ENCODE results near the gene WNT11. TPM values are rescaled to one million over a fixed set of nuclear protein-coding genes. Genes with fewer than 3 reads are reported as not detected.

Gene WNT11
- total and polyA plus RNA-seq, 2 of the 13 experiments (the other 11 are each of a cell fraction or from before 2014, with no cell fraction given) = 0.34 to 0.66 TPM

GRCh38 chr11:76228875-76229149 is 22.5 kb upstream of the WNT11 start:
- ChIA-PET POLR2A (no interaction called here), CTCF (ENCODE audit: low intra/inter-chr PET ratio, low total read pairs) (no interaction called here)
- ATAC-seq = no peak
- H4K20me1 ChIP-seq (ENCODE audit: insufficient read depth, low read length) = no peaks in the 10 kb centered on the region
- peaks cover 73% of the 10 kb centered on the region for H3K4me1 ChIP-seq (ENCODE audit: insufficient read depth, low read length)
- H2AFZ ChIP-seq (ENCODE audit: low read length) = no peak overlapping the region
- intact Hi-C loops (cut with micrococcal nuclease; ENCODE audit: unreplicated experiment) = no loop called here
- TF ChIP-seq ZNF280D (CRISPR knock-in tag; IDR thresholded peaks at IDR 0.05) = no peak
- no peak for TF ChIP-seq MTF1 (CRISPR knock-in tag; IDR thresholded peaks at IDR 0.05)
- no peak for TF ChIP-seq ELF1 (CRISPR knock-in tag; IDR thresholded peaks at IDR 0.05)
- no peak for TF ChIP-seq POLR2A (IDR thresholded peaks at IDR 0.05; ENCODE audit: insufficient read depth in 1 of 2, low read depth in 2 of 2, low read length in 2 of 2)
- no peak for TF ChIP-seq TOPORS (CRISPR knock-in tag; IDR thresholded peaks at IDR 0.05)
- no peak for TF ChIP-seq EED (CRISPR knock-in tag; IDR thresholded peaks at IDR 0.05)
- TF ChIP-seq PLSCR1 (CRISPR knock-in tag; IDR thresholded peaks at IDR 0.05; ENCODE audit: borderline replicate concordance) = no peak
- TF ChIP-seq ELF3 (CRISPR knock-in tag; IDR thresholded peaks at IDR 0.05) = no peak
- no peak for TF ChIP-seq MAFF (IDR thresholded peaks at IDR 0.05; ENCODE audit: low read depth, low read length)
- TF ChIP-seq ZNF713 (CRISPR knock-in tag; IDR thresholded peaks at IDR 0.05) = no peak
- TF ChIP-seq ZNF816 (CRISPR knock-in tag; IDR thresholded peaks at IDR 0.05; ENCODE audit: borderline replicate concordance) = no peak
- TF ChIP-seq ZKSCAN1 (IDR thresholded peaks at IDR 0.05; ENCODE audit: low read length) = no peak
- TF ChIP-seq WIZ (CRISPR knock-in tag; IDR thresholded peaks at IDR 0.05) = no peak
- H3K27ac ChIP-seq (ENCODE audit: extremely low read length, insufficient read depth, low read length) = no peak overlapping the region
- H3K4me3 ChIP-seq (replicated peaks in 1 of 3; ENCODE audit: insufficient read depth in 1 of 3, low read depth in 2 of 3, low read length in 3 of 3) = no peak overlapping the region
- FAIRE-seq = no peak
- no TSS peak for BruUV-seq (replicated peaks)
- no peak for DNase-seq (ENCODE audit: low spot score)
- H3K27me3 ChIP-seq (ENCODE audit: control insufficient read depth in 1 of 2, insufficient read depth in 2 of 2, low read length in 2 of 2) = peaks cover 6 to 26% of the 10 kb centered on the region in 2 experiments; a peak in 3 of 5 replicates
- in situ Hi-C loops (cut with HindIII; ENCODE audit: extremely low pct_ligation_motif_present, low pct_unique_long_range_greater_than_20kb) = no loop called here
- H3K4me2 ChIP-seq (ENCODE audit: low read depth, low read length) = peak overlapping the region; percentile 66; the same call in 1 of the 2 replicates
- H3K9ac ChIP-seq (ENCODE audit: insufficient read depth, low read depth, low read length) = no peak overlapping the region
- H3K36me3 ChIP-seq (replicated peaks in 1 of 2; ENCODE audit: control insufficient read depth in 1 of 2, insufficient read depth in 2 of 2, low read length in 2 of 2) = no peaks in the 10 kb centered on the region
- H3K9me3 ChIP-seq (ENCODE audit: low read length) = no peaks in the 10 kb centered on the region
- no peaks in the 10 kb centered on the region for H3K79me2 ChIP-seq (ENCODE audit: insufficient read depth, low read length)
- 71% methylated on average over 5 of the region's 5 CpGs for WGBS (ENCODE audit: low lambda C conversion rate)
